GM12872 (cell line): ENCODE results near the gene ERBB4.

Source experiments
- TF ChIP-seq, protein P1 (sequence below): IDR thresholded peaks from 3 replicates; pipeline ENCODE4 v1.5.1; 2011; ENCODE audit warnings: low read depth, mild to moderate bottlenecking, low read length, moderate library complexity; ENCODE audit not compliant: insufficient read depth

ERBB4 gene

DNA sequence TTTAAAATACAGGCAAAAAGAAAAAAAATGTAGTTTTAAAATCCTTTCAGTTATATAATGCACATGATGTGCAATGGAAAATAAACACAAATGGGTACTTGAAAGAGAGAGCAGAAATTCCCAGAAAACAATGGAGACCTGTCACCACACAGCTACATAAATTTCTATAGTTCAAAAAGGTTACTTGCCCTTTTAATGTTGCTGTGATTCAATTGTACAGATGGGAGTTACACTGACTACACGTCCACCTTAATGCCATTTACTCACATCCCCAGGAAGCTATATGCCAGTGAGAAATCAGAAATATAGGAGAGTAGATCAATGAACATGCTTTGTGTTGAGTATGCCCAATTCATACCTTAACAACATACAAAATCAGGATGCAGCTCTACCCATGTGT lies 269.6 kb downstream of the ERBB4 start:
- TF ChIP-seq, protein P1, sequence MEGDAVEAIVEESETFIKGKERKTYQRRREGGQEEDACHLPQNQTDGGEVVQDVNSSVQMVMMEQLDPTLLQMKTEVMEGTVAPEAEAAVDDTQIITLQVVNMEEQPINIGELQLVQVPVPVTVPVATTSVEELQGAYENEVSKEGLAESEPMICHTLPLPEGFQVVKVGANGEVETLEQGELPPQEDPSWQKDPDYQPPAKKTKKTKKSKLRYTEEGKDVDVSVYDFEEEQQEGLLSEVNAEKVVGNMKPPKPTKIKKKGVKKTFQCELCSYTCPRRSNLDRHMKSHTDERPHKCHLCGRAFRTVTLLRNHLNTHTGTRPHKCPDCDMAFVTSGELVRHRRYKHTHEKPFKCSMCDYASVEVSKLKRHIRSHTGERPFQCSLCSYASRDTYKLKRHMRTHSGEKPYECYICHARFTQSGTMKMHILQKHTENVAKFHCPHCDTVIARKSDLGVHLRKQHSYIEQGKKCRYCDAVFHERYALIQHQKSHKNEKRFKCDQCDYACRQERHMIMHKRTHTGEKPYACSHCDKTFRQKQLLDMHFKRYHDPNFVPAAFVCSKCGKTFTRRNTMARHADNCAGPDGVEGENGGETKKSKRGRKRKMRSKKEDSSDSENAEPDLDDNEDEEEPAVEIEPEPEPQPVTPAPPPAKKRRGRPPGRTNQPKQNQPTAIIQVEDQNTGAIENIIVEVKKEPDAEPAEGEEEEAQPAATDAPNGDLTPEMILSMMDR, result no peak

DNA sequence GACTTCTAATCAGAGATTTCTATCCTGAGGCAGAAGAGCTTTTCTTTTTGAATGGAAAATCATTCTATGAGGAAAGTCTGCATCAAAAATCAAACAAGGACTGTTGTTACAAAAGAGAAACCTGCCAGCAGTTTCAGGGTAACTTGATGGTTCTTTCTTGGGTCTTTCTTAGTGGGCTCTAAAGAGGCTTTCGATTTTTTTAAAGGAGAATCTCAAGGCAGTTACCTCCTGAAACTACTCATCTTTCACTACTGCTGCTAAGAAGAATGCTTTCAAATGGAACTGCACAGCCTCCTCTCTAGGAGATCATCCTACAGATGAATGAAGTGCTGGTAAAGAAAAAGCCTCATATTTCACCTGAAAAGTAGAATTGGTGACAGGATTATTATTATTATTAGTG lies 272.3 kb downstream of the ERBB4 start:
- TF ChIP-seq, protein P1, result no peak

DNA sequence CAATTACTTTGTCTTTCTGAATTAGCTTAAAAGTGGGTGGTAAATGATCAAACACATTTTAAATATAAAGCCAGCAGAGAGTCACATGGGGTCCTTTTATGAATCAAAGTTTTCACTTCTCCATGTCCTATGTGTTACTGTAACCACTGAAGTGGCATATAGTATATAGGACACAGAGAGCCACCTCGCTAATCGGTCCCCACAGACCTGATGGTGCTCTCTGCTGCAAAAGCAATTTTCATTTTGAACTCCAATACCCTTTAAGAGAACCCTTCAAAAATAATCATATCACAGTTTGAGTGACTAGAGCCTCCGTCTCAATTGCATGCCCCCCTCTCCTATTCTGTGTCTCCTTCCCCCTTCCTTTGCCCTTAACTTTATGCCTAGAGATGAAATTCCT lies 272.8 kb downstream of the ERBB4 start:
- TF ChIP-seq, protein P1, result no peak

DNA sequence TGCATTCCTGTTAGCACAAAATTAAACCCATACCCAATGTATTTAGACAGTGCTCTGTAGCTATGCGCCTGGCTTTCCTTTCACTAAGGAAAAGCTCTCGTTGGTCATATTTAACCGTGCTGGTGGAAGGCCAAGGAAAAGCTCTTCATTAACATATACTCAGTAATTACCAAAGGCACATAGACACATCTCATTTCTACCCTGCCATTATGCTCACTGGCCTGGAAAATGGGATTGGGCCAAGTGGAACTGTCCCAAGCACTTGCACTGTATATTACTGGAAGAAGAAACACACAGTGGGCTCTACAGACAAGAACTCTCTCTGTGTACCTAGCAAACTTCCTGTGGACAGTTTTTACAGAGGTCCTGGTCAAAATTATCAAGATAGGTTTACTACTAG lies 274.4 kb downstream of the ERBB4 start:
- TF ChIP-seq, protein P1, result no peak

DNA sequence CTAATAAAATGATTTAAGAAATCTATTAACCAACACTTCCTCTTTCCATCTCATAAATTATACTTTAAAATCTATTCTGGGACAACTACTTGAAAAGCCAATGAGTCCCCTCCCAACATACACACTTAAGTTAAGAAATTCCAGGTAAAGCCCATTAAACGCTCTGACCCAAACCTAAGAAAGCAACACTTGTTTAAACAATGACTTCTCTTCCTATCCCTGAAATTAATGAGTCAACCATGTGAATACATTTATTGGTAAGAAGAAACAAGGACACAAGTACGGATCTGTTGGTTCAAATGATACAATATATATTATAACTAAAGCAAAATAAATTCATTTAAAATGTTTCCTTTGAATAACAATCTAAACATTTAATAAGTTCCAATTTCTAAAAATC lies 279.4 kb downstream of the ERBB4 start:
- TF ChIP-seq, protein P1, result no peak

DNA sequence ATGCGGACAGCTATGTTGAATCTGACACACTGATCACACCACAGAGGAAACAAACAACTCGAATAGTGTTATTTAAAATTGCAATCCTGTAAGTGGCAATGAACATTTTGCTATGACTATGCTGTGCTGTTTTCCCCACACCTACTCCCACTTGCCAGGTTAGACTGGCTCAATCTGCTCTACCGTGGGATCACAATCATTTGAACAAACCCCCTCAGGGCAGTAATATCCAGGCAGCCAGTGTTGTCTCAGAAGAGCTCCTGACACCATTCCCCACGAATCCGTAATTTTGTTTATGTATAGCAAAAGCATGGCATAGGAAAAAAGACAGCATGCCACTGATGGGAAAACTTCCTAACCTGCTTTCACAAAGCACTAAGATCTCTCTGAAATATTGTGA lies 284.3 kb downstream of the ERBB4 start:
- TF ChIP-seq, protein P1, result no peak

DNA sequence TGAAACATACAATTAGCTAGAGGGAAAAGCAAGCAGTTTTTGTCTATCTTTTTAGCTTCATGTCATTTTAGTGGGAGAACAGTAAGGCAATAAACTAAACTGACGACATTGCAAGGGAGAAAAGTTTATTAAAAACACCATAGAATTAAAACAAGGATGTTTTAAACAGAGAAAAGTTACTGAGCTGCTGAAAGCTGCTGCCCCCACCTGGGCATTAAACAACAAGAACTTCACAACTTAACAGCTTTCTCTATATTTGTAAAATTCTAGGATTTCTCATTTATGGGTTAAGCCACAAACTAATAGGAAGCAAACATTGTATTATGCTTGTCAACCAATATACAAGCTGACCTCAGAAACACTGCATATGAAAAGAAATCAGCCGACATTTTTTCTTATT lies 289.2 kb downstream of the ERBB4 start:
- TF ChIP-seq, protein P1, result no peak

DNA sequence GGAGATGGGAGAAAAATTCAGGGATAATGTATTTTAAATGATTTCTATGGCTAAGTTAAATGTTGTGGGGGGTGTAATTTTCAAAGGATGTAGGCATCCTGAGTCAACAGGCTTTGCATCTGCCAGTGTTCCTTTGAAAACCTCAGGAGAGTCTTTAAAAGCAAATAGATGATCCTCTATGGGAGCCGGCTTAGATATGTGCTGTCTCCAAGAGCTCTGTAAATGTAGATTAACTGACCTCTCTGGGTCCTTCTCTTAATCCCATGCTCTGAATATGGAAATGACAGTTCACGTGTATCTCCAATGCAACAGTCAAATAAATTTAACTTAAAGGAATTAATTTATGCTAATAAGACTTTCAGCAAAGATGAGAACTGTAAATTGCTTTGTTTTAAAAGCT lies 292.7 kb downstream of the ERBB4 start:
- TF ChIP-seq, protein P1, result no peak
